HEK293 (cell line): ENCODE results near the gene UROC1.

Experiments used
- BCL11B ChIP-seq: fragments of 450-650 bp; formaldehyde crosslinking; IDR thresholded peaks from 2 replicates; pipeline ENCODE4 v1.5.1; 2016; ENCODE audit warnings: low read depth, missing biosample characterization, missing genetic modification characterization
- TSHZ1 ChIP-seq: fragments of 450-650 bp; formaldehyde crosslinking; IDR thresholded peaks from 2 replicates; pipeline ENCODE4 v1.5.1; 2016; ENCODE audit warnings: missing biosample characterization, missing genetic modification characterization, borderline replicate concordance
- ZBTB20 ChIP-seq: fragments of 450-650 bp; formaldehyde crosslinking; IDR thresholded peaks from 2 replicates; pipeline ENCODE4 v1.5.1; 2016; ENCODE audit warnings: missing biosample characterization, missing genetic modification characterization
- ZFP3 ChIP-seq: fragments of 450-650 bp; formaldehyde crosslinking; IDR thresholded peaks from 2 replicates; pipeline ENCODE4 v1.5.1; 2016; ENCODE audit warnings: low read depth, missing biosample characterization, missing genetic modification characterization
- TF ChIP-seq, protein P1 (sequence below): fragments of 450-650 bp; formaldehyde crosslinking; IDR thresholded peaks from 2 replicates; pipeline ENCODE4 v1.5.1; 2016; ENCODE audit warnings: missing biosample characterization, missing genetic modification characterization
- TF ChIP-seq, protein P2 (sequence below): fragments of 450-650 bp; formaldehyde crosslinking; IDR thresholded peaks from 2 replicates; pipeline ENCODE4 v1.5.1; 2016; ENCODE audit warnings: missing biosample characterization, missing genetic modification characterization

DNA sequence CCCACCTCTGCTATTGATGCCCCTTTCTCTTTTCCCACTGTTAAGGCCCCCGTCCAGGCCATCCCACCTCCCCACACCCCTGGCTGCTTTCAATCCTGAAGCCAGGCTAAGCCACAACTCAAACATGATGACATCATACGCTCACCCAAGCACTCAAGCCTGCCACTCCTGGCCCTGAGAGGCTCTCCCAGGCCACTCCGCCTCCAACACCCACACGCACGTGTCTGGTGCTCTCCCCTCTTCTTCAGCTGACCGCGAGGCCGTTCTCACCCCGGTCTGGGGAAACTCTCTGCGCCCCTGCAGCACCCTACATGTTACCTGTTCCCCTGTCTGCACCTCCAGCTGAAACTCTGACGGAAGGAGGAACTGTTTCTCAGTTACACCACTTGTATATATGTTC, 48.1 kb downstream of the UROC1 start:
- TF ChIP-seq, protein P1, sequence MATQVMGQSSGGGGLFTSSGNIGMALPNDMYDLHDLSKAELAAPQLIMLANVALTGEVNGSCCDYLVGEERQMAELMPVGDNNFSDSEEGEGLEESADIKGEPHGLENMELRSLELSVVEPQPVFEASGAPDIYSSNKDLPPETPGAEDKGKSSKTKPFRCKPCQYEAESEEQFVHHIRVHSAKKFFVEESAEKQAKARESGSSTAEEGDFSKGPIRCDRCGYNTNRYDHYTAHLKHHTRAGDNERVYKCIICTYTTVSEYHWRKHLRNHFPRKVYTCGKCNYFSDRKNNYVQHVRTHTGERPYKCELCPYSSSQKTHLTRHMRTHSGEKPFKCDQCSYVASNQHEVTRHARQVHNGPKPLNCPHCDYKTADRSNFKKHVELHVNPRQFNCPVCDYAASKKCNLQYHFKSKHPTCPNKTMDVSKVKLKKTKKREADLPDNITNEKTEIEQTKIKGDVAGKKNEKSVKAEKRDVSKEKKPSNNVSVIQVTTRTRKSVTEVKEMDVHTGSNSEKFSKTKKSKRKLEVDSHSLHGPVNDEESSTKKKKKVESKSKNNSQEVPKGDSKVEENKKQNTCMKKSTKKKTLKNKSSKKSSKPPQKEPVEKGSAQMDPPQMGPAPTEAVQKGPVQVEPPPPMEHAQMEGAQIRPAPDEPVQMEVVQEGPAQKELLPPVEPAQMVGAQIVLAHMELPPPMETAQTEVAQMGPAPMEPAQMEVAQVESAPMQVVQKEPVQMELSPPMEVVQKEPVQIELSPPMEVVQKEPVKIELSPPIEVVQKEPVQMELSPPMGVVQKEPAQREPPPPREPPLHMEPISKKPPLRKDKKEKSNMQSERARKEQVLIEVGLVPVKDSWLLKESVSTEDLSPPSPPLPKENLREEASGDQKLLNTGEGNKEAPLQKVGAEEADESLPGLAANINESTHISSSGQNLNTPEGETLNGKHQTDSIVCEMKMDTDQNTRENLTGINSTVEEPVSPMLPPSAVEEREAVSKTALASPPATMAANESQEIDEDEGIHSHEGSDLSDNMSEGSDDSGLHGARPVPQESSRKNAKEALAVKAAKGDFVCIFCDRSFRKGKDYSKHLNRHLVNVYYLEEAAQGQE (tag by site-specific recombination): no peak
- TF ChIP-seq ZFP3 (tag by site-specific recombination) (no peak), TSHZ1 (tag by site-specific recombination) (no peak), BCL11B (no peak), ZBTB20 (tag by site-specific recombination) (no peak)
- TF ChIP-seq, protein P2, sequence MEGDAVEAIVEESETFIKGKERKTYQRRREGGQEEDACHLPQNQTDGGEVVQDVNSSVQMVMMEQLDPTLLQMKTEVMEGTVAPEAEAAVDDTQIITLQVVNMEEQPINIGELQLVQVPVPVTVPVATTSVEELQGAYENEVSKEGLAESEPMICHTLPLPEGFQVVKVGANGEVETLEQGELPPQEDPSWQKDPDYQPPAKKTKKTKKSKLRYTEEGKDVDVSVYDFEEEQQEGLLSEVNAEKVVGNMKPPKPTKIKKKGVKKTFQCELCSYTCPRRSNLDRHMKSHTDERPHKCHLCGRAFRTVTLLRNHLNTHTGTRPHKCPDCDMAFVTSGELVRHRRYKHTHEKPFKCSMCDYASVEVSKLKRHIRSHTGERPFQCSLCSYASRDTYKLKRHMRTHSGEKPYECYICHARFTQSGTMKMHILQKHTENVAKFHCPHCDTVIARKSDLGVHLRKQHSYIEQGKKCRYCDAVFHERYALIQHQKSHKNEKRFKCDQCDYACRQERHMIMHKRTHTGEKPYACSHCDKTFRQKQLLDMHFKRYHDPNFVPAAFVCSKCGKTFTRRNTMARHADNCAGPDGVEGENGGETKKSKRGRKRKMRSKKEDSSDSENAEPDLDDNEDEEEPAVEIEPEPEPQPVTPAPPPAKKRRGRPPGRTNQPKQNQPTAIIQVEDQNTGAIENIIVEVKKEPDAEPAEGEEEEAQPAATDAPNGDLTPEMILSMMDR (tag by site-specific recombination): no peak
